Measurements from ENCODE around the gene CYP11A1.
"Not testable (repeated sequence)": the region's sequence is repeated elsewhere in the genome, so short reads cannot be mapped to it uniquely, and the experiment has no call there.

Gene CYP11A1

DNA sequence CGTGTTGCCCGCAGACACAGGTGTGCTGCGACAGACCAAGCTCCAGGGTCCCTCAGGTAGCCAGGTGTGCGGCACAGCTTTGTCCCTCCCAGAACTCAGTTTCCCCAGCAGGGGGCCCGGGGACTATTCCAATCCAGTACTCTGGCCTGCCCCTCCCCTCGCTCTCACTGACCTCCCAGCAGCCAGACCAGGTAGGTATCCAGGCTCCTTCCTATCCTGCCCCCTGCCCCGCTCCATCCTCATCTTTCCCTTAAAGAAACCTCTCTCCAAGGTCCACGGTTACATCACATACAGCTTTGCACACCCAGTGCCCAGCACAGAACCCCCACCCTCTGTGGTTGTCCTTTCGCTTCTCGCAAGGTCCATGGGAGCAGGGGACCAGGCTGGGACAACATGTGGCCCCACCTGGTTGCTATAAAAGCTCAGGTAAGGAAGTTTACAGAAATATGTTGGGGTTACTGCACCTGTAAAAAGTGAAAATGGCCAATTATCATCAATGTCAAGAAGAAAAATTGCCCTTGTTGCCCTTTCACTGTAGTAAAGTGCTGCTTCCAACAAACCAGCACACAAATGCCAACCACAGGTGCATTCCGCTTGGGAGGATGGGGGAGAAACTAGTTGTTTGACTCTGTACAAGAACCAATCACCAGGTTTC, 7.3 kb upstream of the CYP11A1 start:
- DNase-seq (ENCODE audit: low read depth), result no peak

DNA sequence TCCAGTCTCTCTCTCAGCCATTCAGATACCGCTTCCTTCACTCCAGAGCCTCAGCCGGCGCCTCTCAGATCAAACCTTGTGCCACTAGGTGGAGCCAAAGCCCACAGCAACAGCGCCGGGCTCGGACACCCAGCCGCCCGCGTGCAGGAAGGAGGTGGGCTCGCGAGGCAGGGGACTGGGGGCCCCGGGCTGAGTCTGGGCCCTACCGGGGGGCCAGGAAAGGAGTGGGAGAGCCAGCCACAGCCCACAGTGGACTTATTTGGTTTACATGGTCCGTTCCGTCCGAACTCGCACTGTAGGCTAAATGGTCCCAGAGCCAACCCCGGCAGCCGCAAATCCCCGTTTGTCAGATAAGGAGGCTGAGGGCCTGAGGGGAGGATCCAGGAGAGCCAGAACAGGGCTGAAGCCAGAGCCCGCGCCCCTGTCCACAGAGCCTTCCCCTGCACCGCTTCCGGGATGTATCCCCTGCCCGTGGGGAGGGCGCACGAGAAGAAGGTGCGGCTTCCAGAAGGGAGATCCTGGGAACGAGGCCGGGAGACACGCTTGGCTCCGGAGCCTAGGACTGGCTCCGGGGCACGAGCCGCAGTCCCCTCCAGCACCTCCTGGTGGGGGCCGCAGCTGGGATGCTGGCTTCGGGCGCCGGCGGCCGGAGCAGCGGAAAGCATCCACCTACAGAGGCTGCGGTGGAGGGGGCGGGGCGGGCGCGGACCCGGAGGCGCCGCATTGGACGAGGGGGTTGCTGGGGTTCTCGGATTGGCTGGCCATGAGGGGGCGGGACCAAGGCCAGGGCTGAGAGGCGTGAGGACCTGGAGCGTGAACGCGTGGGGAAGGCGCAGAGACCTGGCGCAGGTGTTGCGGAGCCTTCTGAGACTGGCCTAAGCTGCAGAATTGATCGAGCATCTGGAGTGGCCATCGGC, 6.5 kb upstream of the CYP11A1 start:
- DNase-seq (ENCODE audit: low read depth), result no peak

DNA sequence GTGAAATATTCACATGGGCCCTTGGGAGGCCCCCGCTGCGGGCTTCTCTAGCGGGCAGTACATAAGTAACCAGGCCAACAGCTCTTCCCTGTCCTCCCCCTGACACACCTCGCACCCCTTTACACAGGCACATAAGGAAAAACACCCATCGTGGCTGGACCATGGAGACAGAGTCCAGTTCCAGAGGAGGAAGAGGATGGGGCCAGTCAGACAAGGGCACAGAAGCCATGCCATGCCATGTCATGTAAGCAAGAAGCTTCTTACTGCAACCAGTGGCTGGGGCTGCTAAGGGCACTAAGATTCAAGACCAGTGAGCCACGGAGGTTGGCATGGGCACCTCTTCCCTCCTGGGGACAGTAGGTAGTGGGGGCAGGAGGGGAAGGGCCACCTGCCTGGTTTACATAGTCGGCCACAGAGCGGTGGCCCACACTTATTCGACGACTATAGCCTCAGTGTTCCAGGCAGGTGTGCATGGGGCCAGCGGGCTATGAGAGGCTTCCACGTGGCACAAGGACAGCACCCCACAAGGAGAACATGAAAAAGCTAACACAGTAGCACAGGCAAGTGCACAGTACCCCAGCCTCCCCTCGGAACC, 5.7 kb upstream of the CYP11A1 start:
- DNase-seq (ENCODE audit: low read depth), result no peak

- DNase-seq (ENCODE audit: low read depth), result no peak
These were observed 3.0 kb upstream of the CYP11A1 start for GRCh38 chr15:74370471-74370870.

DNA sequence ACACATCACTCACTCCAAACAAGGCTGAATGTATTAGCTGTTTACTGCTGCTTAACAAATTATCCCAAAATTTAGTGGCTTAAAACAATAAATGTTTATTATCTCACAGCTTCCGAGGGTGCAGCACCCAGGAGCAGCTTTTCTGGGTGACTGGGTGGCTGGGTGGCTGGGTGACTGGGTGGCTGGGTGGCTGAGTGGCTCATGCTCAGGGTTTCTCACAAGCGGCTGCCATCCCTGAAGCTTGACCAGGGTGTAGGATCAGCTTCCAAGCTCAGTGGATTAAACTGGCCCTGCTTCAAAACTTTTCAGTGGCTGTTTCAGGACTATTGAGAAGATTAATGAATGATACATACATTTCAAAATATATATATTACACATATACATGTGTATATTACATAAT, 2.3 kb upstream of the CYP11A1 start:
- DNase-seq (ENCODE audit: low read depth), result no peak

DNA sequence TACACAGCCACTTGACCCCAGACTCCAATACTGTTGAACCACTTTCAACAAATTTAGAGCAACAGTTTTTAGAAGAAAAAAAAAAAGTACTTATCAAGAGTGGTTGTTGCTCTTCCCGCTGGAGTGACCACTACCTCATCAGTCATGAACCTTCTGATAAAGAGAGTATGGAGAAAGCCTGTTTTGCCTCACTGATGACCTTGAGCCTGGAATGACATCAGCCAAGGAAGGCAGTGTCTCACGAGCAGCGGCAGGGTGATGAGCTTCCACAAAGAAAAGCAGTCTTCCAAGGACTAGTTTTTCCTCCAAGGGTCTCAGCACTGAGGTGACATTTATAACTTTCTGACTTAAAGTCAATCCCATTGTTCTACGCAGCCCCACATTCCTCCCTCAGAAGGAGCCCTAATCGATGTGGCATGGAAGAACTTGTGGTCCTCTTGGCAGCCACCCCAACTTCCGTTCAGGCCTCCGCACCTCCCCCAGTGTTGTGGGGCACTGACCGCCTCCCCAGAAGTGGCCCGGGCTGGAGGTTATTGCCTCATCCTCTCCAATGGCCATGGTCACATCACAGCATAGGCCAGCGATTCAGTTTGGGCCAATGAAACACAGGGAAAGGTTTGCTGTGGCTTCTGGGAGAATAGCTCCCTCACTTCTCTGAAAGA, 1.8 kb upstream of the CYP11A1 start:
- DNase-seq (ENCODE audit: low read depth), result no peak

DNA sequence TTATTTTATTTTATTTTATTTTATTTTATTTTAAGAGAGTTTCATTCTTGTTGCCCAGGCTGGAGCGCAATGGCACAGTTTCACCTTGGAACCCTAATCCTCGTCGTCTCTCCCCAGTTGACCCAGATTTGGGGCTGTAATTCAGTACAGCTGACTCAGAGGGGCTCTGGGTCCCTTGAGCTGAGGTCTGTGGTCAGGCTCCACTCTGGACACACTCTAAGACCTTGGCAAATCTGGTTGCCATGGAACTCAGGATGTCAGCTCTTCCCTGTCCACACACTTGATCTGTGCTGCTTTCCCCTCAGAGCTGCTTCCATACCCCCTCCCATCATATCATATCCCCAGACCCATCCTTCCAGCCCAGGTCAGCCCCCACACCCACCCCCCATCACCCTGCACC, 675 bp upstream of the CYP11A1 start:
- no peak for DNase-seq (ENCODE audit: low read depth)

- no peak for DNase-seq (ENCODE audit: low read depth)
These were observed 1.6 kb downstream of the CYP11A1 start for GRCh38 chr15:74365598-74366445.

- no peak for DNase-seq (ENCODE audit: low read depth)
These were observed 2.4 kb downstream of the CYP11A1 start for GRCh38 chr15:74364936-74365597.

GRCh38 chr15:74362482-74362881, 5.0 kb downstream of the CYP11A1 start:
- DNase-seq (ENCODE audit: low read depth), result no peak

DNA sequence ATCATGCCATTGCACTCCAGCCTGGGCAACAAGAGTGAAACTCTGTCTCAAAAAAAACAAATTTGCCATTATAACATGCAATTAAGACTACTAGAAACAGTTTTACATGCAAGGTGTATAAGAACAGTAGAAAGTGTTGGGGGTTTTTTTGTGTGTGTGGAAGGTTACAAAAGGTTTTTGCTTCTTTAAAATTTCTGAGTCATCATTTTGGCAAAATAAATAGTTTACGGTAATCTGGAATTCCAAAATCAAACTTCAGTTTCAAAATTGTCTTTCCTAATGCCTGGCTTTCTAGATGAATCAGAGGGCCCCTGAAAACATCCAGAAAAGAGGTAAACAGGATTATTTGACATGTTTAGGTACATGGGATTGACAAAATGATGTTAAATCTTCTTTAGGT, 6.6 kb downstream of the CYP11A1 start:
- DNase-seq (ENCODE audit: low read depth), result not testable (repeated sequence)

DNA sequence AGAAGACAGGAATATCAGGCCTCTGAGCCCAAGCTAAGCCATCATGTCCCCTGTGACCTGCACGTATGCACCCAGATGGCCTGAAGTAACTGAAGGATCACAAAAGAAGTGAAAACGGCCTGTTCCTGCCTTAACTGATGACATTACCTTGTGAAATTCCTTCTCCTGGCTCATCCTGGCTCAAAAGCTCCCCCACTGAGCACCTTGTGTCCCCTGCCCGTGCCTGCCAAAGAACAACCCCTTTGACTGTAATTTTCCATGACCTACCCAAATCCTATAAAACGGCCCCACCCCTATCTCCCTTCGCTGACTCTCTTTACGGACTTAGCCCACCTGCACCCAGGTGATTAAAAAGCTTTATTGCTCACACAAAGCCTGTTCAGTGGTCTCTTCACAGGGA, 8.1 kb downstream of the CYP11A1 start:
- DNase-seq (ENCODE audit: low read depth), result not testable (repeated sequence)

GRCh38 chr15:74357514-74357913, 9.9 kb downstream of the CYP11A1 start:
- not testable (repeated sequence) for DNase-seq (ENCODE audit: low read depth)

GRCh38 chr15:74356050-74356449, 11.4 kb downstream of the CYP11A1 start:
- not testable (repeated sequence) for DNase-seq (ENCODE audit: low read depth)

GRCh38 chr15:74353992-74354391, 13.5 kb downstream of the CYP11A1 start:
- not testable (repeated sequence) for DNase-seq (ENCODE audit: low read depth)

GRCh38 chr15:74352393-74352910, 15.0 kb downstream of the CYP11A1 start:
- DNase-seq (ENCODE audit: low read depth), result no peak

DNA sequence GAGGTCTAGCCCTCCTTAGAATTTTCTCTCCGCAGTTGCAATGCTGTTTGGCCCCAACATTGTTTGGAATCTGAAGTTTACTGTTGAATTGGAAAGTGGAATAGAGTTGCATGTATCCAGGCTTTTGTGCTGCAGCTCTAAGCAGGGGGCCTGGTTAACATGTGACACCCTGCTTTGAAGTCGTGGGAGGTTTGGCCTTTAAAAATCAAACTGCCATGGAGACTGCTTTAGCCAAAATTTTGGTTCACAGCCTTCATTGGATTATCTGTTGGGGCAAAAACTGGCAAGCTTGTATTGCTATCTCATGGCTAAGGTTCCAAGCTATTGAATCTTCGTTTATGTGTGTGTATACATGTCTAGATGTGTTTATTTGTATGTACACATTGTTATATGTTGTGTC, 15.8 kb downstream of the CYP11A1 start:
- no peak for DNase-seq (ENCODE audit: low read depth)

- no peak for DNase-seq (ENCODE audit: low read depth)
These were observed 16.9 kb downstream of the CYP11A1 start for GRCh38 chr15:74350295-74351275.

DNA sequence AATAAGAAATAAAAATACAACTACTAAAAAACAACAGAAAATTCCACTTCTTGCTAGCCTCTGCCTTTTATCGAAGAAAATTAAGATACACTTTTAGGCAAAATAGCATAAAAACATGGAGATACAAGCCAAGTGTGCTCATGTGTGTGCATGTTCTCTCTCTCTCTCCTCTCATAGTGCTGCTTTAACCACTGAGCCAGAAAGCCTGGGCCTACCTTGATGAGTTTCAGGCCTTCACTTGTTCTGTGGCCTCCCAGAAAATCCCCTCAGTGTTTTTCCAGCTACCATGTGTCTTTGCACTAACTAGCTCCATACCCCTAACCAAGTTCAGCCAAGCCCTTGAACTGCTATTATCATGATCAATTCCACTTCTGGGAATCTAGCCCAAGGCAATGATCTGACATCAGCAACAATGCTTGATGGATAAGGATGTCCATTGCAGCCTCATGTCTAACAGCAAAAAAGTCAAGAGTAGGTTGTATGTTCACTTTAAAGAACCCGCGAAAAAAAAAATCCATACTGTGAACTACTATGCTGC, 18.1 kb downstream of the CYP11A1 start:
- no peak for DNase-seq (ENCODE audit: low read depth)

Data from GM04503 (cell line).